WTC11 (cell line): ENCODE measurements around the gene ATP9B. TPM values are rescaled to one million over a fixed set of nuclear protein-coding genes. Genes with fewer than 3 reads are reported as not detected.
A peak's percentile ranks its signal among the peaks of the same experiment; 100 is the strongest.

Experiments
- ATAC-seq: fragments of 200-7000 bp; cut with Tn5 transposase; 2 replicates; pipeline ENCODE4 v1.10.0; 2021; ENCODE audit warnings: mild to moderate bottlenecking, moderate library complexity
- CTCF ChIA-PET: fragments of 300-600 bp; sonication (Branson Sonifier 250); formaldehyde crosslinking; loops from one replicate; lab custom pipeline; 2021; ENCODE audit warnings: antibody characterized with exemption; lab: Charles Lee
- POLR2A ChIA-PET: fragments of 350-600 bp; sonication (Branson Sonifier 250); formaldehyde crosslinking; loops from one replicate; lab custom pipeline; 2021; ENCODE audit warnings: antibody characterized with exemption; lab: Charles Lee
- DNase-seq: peaks from one replicate; pipeline ENCODE4 v3.0.0; 2021; ENCODE audit warnings: low spot score
- H3K27ac Mint-ChIP-seq: 2 replicates; pipeline ENCODE4 v1.8.0; 2021; ENCODE audit warnings: mixed read lengths
- H3K27me3 Mint-ChIP-seq: 2 replicates; pipeline ENCODE4 v1.8.0; 2021; ENCODE audit warnings: low read depth, mild to moderate bottlenecking, moderate library complexity, mixed read lengths
- H3K36me3 Mint-ChIP-seq: 2 replicates; pipeline ENCODE4 v1.8.0; 2021; ENCODE audit warnings: mixed read lengths
- H3K4me1 Mint-ChIP-seq: 2 replicates; pipeline ENCODE4 v1.8.0; 2022; ENCODE audit warnings: mixed read lengths
- H3K4me3 Mint-ChIP-seq: 2 replicates; pipeline ENCODE4 v1.8.0; 2021; ENCODE audit warnings: mild to moderate bottlenecking, moderate library complexity, mixed read lengths
- H3K9me3 Mint-ChIP-seq: 2 replicates; pipeline ENCODE4 v1.8.0; 2021; ENCODE audit warnings: mixed read lengths
- AR ChIP-seq: fragments of 250-450 bp; sonication (Bioruptor Pico); IDR thresholded peaks from 2 replicates; pipeline ENCODE4 v1.9.0; 2021; ENCODE audit warnings: mild to moderate bottlenecking
- ARID4B ChIP-seq: sonication (generic); formaldehyde crosslinking; IDR thresholded peaks from 2 replicates; pipeline ENCODE4 v1.8.0; 2023; ENCODE audit warnings: missing genetic modification reagents, mild to moderate bottlenecking, borderline replicate concordance
- ATF3 ChIP-seq: sonication (generic); formaldehyde crosslinking; conservative IDR thresholded peaks from 2 replicates; pipeline ENCODE4 v1.8.1; 2022; ENCODE audit warnings: mild to moderate bottlenecking, missing genetic modification reagents
- ERG ChIP-seq: fragments of 250-450 bp; sonication (Bioruptor Pico); IDR thresholded peaks from 2 replicates; pipeline ENCODE4 v1.8.0; 2021; ENCODE audit warnings: mild to moderate bottlenecking
- HMGXB4 ChIP-seq: sonication (generic); formaldehyde crosslinking; IDR thresholded peaks from 2 replicates; pipeline ENCODE4 v1.8.1; 2023; ENCODE audit warnings: mild to moderate bottlenecking, moderate library complexity, missing genetic modification reagents
- JAZF1 ChIP-seq: fragments of 250-450 bp; sonication (Bioruptor Pico); IDR thresholded peaks from 2 replicates; pipeline ENCODE4 v1.9.0; 2021; ENCODE audit warnings: moderate library complexity, mild to moderate bottlenecking, inconsistent platforms
- JUN ChIP-seq: sonication (generic); formaldehyde crosslinking; IDR thresholded peaks from 2 replicates; pipeline ENCODE4 v1.8.0; 2023; ENCODE audit warnings: mild to moderate bottlenecking, missing genetic modification reagents
- NFATC4 ChIP-seq: fragments of 250-450 bp; sonication (Bioruptor Pico); IDR thresholded peaks from 2 replicates; pipeline ENCODE4 v1.9.0; 2021; ENCODE audit warnings: mild to moderate bottlenecking
- NFYB ChIP-seq: sonication (generic); formaldehyde crosslinking; conservative IDR thresholded peaks from 2 replicates; pipeline ENCODE4 v1.8.0; 2022; ENCODE audit warnings: low read depth, missing genetic modification reagents
- NR3C1 ChIP-seq: sonication (generic); formaldehyde crosslinking; conservative IDR thresholded peaks from 2 replicates; pipeline ENCODE4 v1.8.1; 2023; ENCODE audit warnings: low read depth, mild to moderate bottlenecking, missing genetic modification reagents
- OVOL2 ChIP-seq: fragments of 250-450 bp; sonication (Bioruptor Pico); IDR thresholded peaks from 2 replicates; pipeline ENCODE4 v1.9.0; 2021; ENCODE audit warnings: mild to moderate bottlenecking, borderline replicate concordance
- PRRX2 ChIP-seq: fragments of 250-450 bp; sonication (Bioruptor Pico); IDR thresholded peaks from 2 replicates; pipeline ENCODE4 v1.8.0; 2021; ENCODE audit warnings: mild to moderate bottlenecking
- RELA ChIP-seq: sonication (generic); formaldehyde crosslinking; IDR thresholded peaks from 2 replicates; pipeline ENCODE4 v1.8.1; 2022; ENCODE audit warnings: missing genetic modification reagents, mild to moderate bottlenecking, borderline replicate concordance
- RORB ChIP-seq: fragments of 250-450 bp; sonication (Bioruptor Pico); IDR thresholded peaks from 2 replicates; pipeline ENCODE4 v1.9.0; 2021; ENCODE audit warnings: mild to moderate bottlenecking
- SMAD4 ChIP-seq: sonication (generic); formaldehyde crosslinking; IDR thresholded peaks from 2 replicates; pipeline ENCODE4 v1.8.0; 2022; ENCODE audit warnings: mild to moderate bottlenecking, missing genetic modification reagents
- SP1 ChIP-seq: sonication (generic); formaldehyde crosslinking; conservative IDR thresholded peaks from 2 replicates; pipeline ENCODE4 v1.8.1; 2022; ENCODE audit warnings: missing genetic modification reagents
- USF2 ChIP-seq: sonication (generic); formaldehyde crosslinking; IDR thresholded peaks from 2 replicates; pipeline ENCODE4 v1.8.1; 2023; ENCODE audit warnings: mild to moderate bottlenecking, missing genetic modification reagents, moderate library complexity
- ZBTB21 ChIP-seq: sonication (generic); formaldehyde crosslinking; IDR thresholded peaks from 2 replicates; pipeline ENCODE4 v1.8.1; 2023; ENCODE audit warnings: mild to moderate bottlenecking, missing genetic modification reagents, borderline replicate concordance
- ZNF232 ChIP-seq: sonication (generic); formaldehyde crosslinking; IDR thresholded peaks from 2 replicates; pipeline ENCODE4 v1.8.0; 2022; ENCODE audit warnings: mild to moderate bottlenecking, missing genetic modification reagents
- ZNF396 ChIP-seq: fragments of 250-450 bp; sonication (Bioruptor Pico); IDR thresholded peaks from 2 replicates; pipeline ENCODE4 v1.8.0; 2021; ENCODE audit warnings: mild to moderate bottlenecking, moderate library complexity, borderline replicate concordance
- ZNF416 ChIP-seq: fragments of 250-450 bp; sonication (Bioruptor Pico); IDR thresholded peaks from 2 replicates; pipeline ENCODE4 v1.9.0; 2021; ENCODE audit warnings: mild to moderate bottlenecking, inconsistent platforms
- ZSCAN18 ChIP-seq: fragments of 250-450 bp; sonication (Bioruptor Pico); IDR thresholded peaks from 2 replicates; pipeline ENCODE4 v2.1.2; 2022; ENCODE audit warnings: mild to moderate bottlenecking, moderate library complexity
- total RNA-seq: library from RNA; stranded (reverse); gene quantifications from 3 replicates; pipeline ENCODE4 v1.2.3, GENCODE V29; 2021

ATP9B gene
- total RNA-seq, 1 experiment from 2014 or later, result 19.0 TPM

GRCh38 chr18:79135924-79136323, 66.7 kb downstream of the ATP9B start:
- Mint-ChIP-seq H3K4me3 (no peak overlapping the region), H3K4me1 (peaks cover 7% of the 10 kb centered on the region; the same call in 1 of the 2 replicates)
- no peak for DNase-seq
- TF ChIP-seq NFYB (no peak), ATF3 (CRISPR knock-in tag) (no peak), ZNF396 (CRISPR knock-in tag) (no peak), HMGXB4 (no peak), ZBTB21 (no peak), ERG (no peak), RELA (CRISPR knock-in tag) (no peak), RORB (CRISPR knock-in tag) (no peak)
- TF ChIP-seq, all 79 proteins: peak for 0
- H3K27me3 Mint-ChIP-seq, result no peaks in the 10 kb centered on the region
- no peak overlapping the region for H3K27ac Mint-ChIP-seq
- ATAC-seq, result no peak
- no peaks in the 10 kb centered on the region for H3K36me3 Mint-ChIP-seq
- no peaks in the 10 kb centered on the region for H3K9me3 Mint-ChIP-seq
- ChIA-PET CTCF (no interaction called here), POLR2A (no interaction called here)

GRCh38 chr18:79136742-79137141, 67.5 kb downstream of the ATP9B start:
- Mint-ChIP-seq H3K9me3 (no peaks in the 10 kb centered on the region), H3K27me3 (no peaks in the 10 kb centered on the region), H3K4me3 (no peak overlapping the region), H3K27ac (no peak overlapping the region), H3K36me3 (no peaks in the 10 kb centered on the region), H3K4me1 (peaks cover 7% of the 10 kb centered on the region; the same call in 1 of the 2 replicates)
- DNase-seq (no peak), ATAC-seq (peak; percentile 58)
- CTCF ChIA-PET, result no interaction called here
- TF ChIP-seq USF2 (CRISPR knock-in tag), result no peak
- no peak for TF ChIP-seq ARID4B (CRISPR knock-in tag)
- no peak for TF ChIP-seq NR3C1 (CRISPR knock-in tag)
- TF ChIP-seq SP1 (CRISPR knock-in tag), result no peak
- TF ChIP-seq ZSCAN18, result no peak
- no peak for TF ChIP-seq OVOL2
- no peak for TF ChIP-seq PRRX2 (CRISPR knock-in tag)
- no peak for TF ChIP-seq ERG
- TF ChIP-seq JAZF1 (CRISPR knock-in tag), result no peak
- TF ChIP-seq ZNF416, result no peak
- no peak for TF ChIP-seq ZBTB21
- TF ChIP-seq AR (CRISPR knock-in tag), result no peak
- no peak for TF ChIP-seq ZNF232 (CRISPR knock-in tag)
- no peak for TF ChIP-seq JUN (CRISPR knock-in tag)
- TF ChIP-seq NFATC4 (CRISPR knock-in tag), result no peak
- TF ChIP-seq SMAD4 (CRISPR knock-in tag), result no peak
- POLR2A ChIA-PET, result no interaction called here
